IPS-18c (cell line): Measurements from ENCODE around the gene SDHB.
"Not testable (repeated sequence)": the region's sequence is repeated elsewhere in the genome, so short reads cannot be mapped to it uniquely, and the experiment has no call there.

Experiments
- H3K4me3 ChIP-seq: 2 replicates; pipeline ENCODE4 v1.7.0; 2013; ENCODE audit warnings: low read depth, mild to moderate bottlenecking, low read length, moderate library complexity; ENCODE audit not compliant: insufficient read depth
- H3K9me3 ChIP-seq: one replicate; pipeline ENCODE4 v1.6.1; 2013; ENCODE audit warnings: mild to moderate bottlenecking, low read length, moderate library complexity; ENCODE audit not compliant: control insufficient read depth, insufficient read depth

Gene SDHB

GRCh38 chr1:17080085-17080759 lies 26.4 kb upstream of the SDHB start:
- no peak overlapping the region for H3K4me3 ChIP-seq

GRCh38 chr1:17078991-17079868 lies 25.4 kb upstream of the SDHB start:
- no peak overlapping the region for H3K4me3 ChIP-seq
- H3K9me3 ChIP-seq: no peaks in the 10 kb centered on the region

More at GRCh38 chr1:17080085-17080759, 26.4 kb upstream of the SDHB start:
- H3K9me3 ChIP-seq: no peaks in the 10 kb centered on the region

GRCh38 chr1:17075470-17076255 lies 21.8 kb upstream of the SDHB start:
- no peaks in the 10 kb centered on the region for H3K9me3 ChIP-seq
- H3K4me3 ChIP-seq: no peak overlapping the region

- Histone ChIP-seq H3K9me3 (peaks cover 2% of the 10 kb centered on the region), H3K4me3 (no peak overlapping the region)
Measured at GRCh38 chr1:17071794-17072193, 18.0 kb upstream of the SDHB start.

- Histone ChIP-seq H3K9me3 (peaks cover 4% of the 10 kb centered on the region), H3K4me3 (no peak overlapping the region)
Measured at GRCh38 chr1:17070163-17070525, 16.3 kb upstream of the SDHB start.

GRCh38 chr1:17069452-17070162 lies 15.8 kb upstream of the SDHB start:
- Histone ChIP-seq H3K9me3 (peaks cover 4% of the 10 kb centered on the region), H3K4me3 (no peak overlapping the region)

- Histone ChIP-seq H3K9me3 (peaks cover 4% of the 10 kb centered on the region), H3K4me3 (no peak overlapping the region)
Measured at GRCh38 chr1:17068789-17069188, 15.0 kb upstream of the SDHB start.

- Histone ChIP-seq H3K4me3 (no peak overlapping the region), H3K9me3 (peaks cover 4% of the 10 kb centered on the region)
Measured at GRCh38 chr1:17067465-17068240, 13.8 kb upstream of the SDHB start.

GRCh38 chr1:17067069-17067426 lies 13.2 kb upstream of the SDHB start:
- Histone ChIP-seq H3K9me3 (peaks cover 4% of the 10 kb centered on the region), H3K4me3 (no peak overlapping the region)

- H3K9me3 ChIP-seq: peaks cover 4% of the 10 kb centered on the region
Measured at GRCh38 chr1:17066361-17067068, 12.7 kb upstream of the SDHB start.

GRCh38 chr1:17065666-17066065 lies 11.8 kb upstream of the SDHB start:
- Histone ChIP-seq H3K9me3 (peaks cover 4% of the 10 kb centered on the region), H3K4me3 (no peak overlapping the region)

More at GRCh38 chr1:17066361-17067068, 12.7 kb upstream of the SDHB start:
- H3K4me3 ChIP-seq: no peak overlapping the region

GRCh38 chr1:17062751-17063150 lies 8.9 kb upstream of the SDHB start:
- not testable (repeated sequence) for H3K9me3 ChIP-seq

GRCh38 chr1:17061892-17062291 lies 8.1 kb upstream of the SDHB start:
- no peak overlapping the region for H3K4me3 ChIP-seq
- peaks cover 3% of the 10 kb centered on the region for H3K9me3 ChIP-seq

More at GRCh38 chr1:17062751-17063150, 8.9 kb upstream of the SDHB start:
- H3K4me3 ChIP-seq: not testable (repeated sequence)

GRCh38 chr1:17061486-17061885 lies 7.7 kb upstream of the SDHB start:
- Histone ChIP-seq H3K9me3 (peaks cover 2% of the 10 kb centered on the region), H3K4me3 (no peak overlapping the region)

GRCh38 chr1:17060306-17060749 lies 6.5 kb upstream of the SDHB start:
- H3K9me3 ChIP-seq: peaks cover 2% of the 10 kb centered on the region
- H3K4me3 ChIP-seq: no peak overlapping the region
